Kidney (tissue), 14 donors: ENCODE results near the gene KIF2C. TPM values are rescaled to one million over a fixed set of nuclear protein-coding genes. Genes with fewer than 3 reads are reported as not detected.

Experiments used
- DNase-seq, 5 donors: peaks; one replicate each; pipeline ENCODE4 v3.0.0-alpha.2; 2013 to 2020
- FAIRE-seq: peaks from 2 replicates; lab custom pipeline; 2012; peaks lifted over from hg19 to GRCh38; lab: Jason Lieb, UNC
- H3K27ac ChIP-seq, 2 donors: one replicate each; pipeline ENCODE4 v1.7.0; 2013; ENCODE audit warnings: low read depth in 2 of 2, low read length in 2 of 2, inconsistent platforms in 1 of 2
- H3K27me3 ChIP-seq: one replicate; pipeline ENCODE4 v1.7.1; 2013; ENCODE audit warnings: low read length, inconsistent platforms; ENCODE audit not compliant: control insufficient read depth, insufficient read depth
- H3K36me3 ChIP-seq, 3 donors: one replicate each; pipeline versions ENCODE4 v1.7.0 to v1.7.1; 2013; ENCODE audit warnings: low read length in 3 of 3, control low read depth in 1 of 3, inconsistent platforms in 1 of 3; ENCODE audit not compliant: insufficient read depth in 3 of 3, control insufficient read depth in 2 of 3
- H3K4me1 ChIP-seq, 3 donors: one replicate each; pipeline versions ENCODE4 v1.7.0 to v1.7.1; 2013; ENCODE audit warnings: low read length in 3 of 3, inconsistent platforms in 1 of 3, low read depth in 1 of 3; ENCODE audit not compliant: control insufficient read depth in 2 of 3, insufficient read depth in 2 of 3
- H3K4me3 ChIP-seq, 3 donors: one replicate each; pipeline versions ENCODE4 v1.7.0 to v1.8.1; 2013; ENCODE audit warnings: low read length in 3 of 3, control low read depth in 1 of 3, inconsistent platforms in 1 of 3
- H3K9ac ChIP-seq, 3 donors: one replicate each; pipeline versions ENCODE4 v1.7.0 to v1.7.1; 2013; ENCODE audit warnings: low read length in 3 of 3, control low read depth in 1 of 3, inconsistent platforms in 1 of 3
- H3K9me3 ChIP-seq, 3 donors: one replicate each; pipeline versions ENCODE4 v1.7.0 to v1.7.1; 2013; ENCODE audit warnings: low read length in 3 of 3, control low read depth in 1 of 3, inconsistent platforms in 1 of 3; ENCODE audit not compliant: control insufficient read depth in 2 of 3, insufficient read depth in 1 of 3
- intact Hi-C: fragments of 100-400 bp; cut with DNase I; formaldehyde crosslinking; loops from one replicate; pipeline ENCODE4 v1.11.1; 2022
- polyA plus RNA-seq: library from polyadenylated mRNA; stranded (reverse); fragments of 350-450 nt; fragmentation: Illumina TruSeq; extraction: RNeasy Lipid Tissue Mini Kit (QIAGEN cat#74804); gene quantifications from one replicate; pipeline ENCODE4 v1.2.3, GENCODE V29; 2014; ENCODE audit warnings: low read depth, low replicate concordance; ENCODE audit not compliant: insufficient read depth
- total RNA-seq: library from RNA; stranded (reverse); fragmentation: NEBNext Ultra II Directional; extraction: Animal tissue kit (Norgen Biotek cat#: 25700); gene quantifications from one replicate; pipeline ENCODE4 v1.2.1, GENCODE V29; 2021
- TF ChIP-seq, protein P1 (sequence below): IDR thresholded peaks from 3 replicates; pipeline ENCODE4 v1.5.1; 2012; ENCODE audit warnings: mild to moderate bottlenecking, moderate library complexity, borderline replicate concordance; ENCODE audit not compliant: insufficient read depth; ENCODE audit errors: extremely low read depth
- donor health status: control.
- donor health status: control.
- donor health status: control.
- donor health status: control.
- donor health status: control.
- donor health status: DM: yes; HTN: yes; CAD: no.
- donor health status: Normal renal cell carcinoma (clear cell type).

Gene KIF2C
- total and polyA plus RNA-seq, 2 donors from 2014 or later, result 0.47 to 1.4 TPM

DNA sequence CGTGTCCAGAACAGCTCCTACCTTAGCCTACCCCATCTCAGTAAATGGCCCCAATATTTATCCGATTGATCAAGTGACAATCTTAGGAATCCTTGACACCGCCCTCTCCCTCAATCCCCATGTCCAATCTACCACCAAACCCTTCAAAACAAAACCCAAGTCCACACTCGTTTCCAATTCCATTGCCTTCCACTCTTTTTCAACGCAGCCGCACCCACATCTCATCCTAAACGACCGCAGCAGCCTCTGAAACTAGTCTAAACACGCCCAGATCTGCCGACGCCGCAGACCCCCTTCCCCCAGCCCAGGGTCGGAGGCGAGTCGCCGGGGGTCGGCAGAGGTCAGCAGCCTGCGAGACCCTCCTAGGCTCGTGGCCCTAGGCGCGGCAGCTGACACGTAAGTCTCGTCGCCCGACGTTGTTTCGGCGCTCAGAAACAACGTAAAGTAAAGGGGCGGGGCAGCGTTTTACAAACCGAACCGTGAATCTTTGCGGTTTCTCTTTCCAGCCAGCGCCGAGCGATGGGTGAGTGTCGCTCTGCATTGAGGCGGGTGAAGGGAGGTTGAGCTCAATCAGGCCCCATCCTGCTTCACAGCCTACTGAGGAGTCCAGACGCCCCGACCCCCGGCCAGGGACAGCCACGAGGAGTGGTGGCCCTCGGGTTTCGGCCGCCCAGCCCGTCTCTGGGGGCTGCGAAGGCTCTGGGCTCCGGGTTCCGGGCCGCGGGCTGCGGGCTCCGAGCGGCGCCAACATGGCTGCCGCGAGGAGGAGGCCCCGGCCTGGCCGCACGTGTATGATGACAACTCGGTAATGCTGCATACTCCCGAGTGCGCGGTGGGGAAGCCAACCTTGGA is 35.7 kb downstream of the KIF2C start, which contains the start of gene RPS8:
TSS of gene RPS8 (plus strand) at position 463 of the 852 bp plus-strand sequence. CDS start at position 520, 57 bp downstream.
- TF ChIP-seq, protein P1, sequence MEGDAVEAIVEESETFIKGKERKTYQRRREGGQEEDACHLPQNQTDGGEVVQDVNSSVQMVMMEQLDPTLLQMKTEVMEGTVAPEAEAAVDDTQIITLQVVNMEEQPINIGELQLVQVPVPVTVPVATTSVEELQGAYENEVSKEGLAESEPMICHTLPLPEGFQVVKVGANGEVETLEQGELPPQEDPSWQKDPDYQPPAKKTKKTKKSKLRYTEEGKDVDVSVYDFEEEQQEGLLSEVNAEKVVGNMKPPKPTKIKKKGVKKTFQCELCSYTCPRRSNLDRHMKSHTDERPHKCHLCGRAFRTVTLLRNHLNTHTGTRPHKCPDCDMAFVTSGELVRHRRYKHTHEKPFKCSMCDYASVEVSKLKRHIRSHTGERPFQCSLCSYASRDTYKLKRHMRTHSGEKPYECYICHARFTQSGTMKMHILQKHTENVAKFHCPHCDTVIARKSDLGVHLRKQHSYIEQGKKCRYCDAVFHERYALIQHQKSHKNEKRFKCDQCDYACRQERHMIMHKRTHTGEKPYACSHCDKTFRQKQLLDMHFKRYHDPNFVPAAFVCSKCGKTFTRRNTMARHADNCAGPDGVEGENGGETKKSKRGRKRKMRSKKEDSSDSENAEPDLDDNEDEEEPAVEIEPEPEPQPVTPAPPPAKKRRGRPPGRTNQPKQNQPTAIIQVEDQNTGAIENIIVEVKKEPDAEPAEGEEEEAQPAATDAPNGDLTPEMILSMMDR, result no peak
- H3K27me3 ChIP-seq, result no peaks in the 10 kb centered on the region
- H3K4me3 ChIP-seq, result peak within 1 kb of the TSS; percentile 84 to 98 (median 97)
- DNase-seq (peak; percentile 94 to 98 (median 96)), FAIRE-seq (no peak)
- peak within 1 kb of the TSS; percentile 96 to 97 for H3K27ac ChIP-seq
- peak within 1 kb of the TSS; percentile 92 to 98 (median 94) for H3K9ac ChIP-seq
- no peaks in the 10 kb centered on the region for H3K9me3 ChIP-seq
- intact Hi-C loops, result no loop called here
- peaks cover 0 to 6% (median 6%) of the 10 kb centered on the region in 3 donors for H3K4me1 ChIP-seq
- peaks cover 4 to 16% (median 5%) of the 10 kb centered on the region in 3 donors for H3K36me3 ChIP-seq

DNA sequence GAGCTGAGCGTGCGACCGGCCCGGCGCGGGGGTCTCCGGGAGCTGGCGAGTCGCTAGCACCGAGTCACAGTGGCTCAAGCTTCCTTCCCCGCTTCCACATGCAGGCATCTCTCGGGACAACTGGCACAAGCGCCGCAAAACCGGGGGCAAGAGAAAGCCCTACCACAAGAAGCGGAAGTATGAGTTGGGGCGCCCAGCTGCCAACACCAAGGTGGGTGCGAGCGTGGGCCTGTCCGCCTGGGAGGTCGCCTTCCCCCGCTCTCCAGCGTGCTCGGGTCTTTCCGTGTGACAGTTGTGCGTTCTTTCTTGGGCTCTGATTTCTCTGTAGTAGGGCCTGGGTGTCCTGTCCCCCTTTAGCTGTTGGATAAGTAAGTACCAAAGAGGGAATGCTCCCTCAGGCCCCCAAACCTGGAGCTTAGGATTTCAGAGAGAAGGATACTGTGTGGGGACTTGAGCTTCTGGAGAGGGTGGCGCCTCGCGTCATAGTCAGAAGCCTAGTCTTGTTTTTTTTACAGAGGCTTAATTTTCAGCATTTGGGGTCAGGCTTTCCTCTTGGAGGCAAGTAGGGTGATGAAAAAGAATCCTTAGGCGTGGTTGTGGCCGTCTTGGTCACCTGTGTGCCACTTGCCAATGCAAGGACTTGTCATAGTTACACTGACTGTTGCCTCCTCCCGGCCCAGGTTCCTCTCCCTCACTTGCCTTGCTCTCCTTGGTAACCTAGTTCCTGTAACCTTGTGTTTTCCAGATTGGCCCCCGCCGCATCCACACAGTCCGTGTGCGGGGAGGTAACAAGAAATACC is 36.5 kb downstream of the KIF2C start:
- Histone ChIP-seq H3K4me3 (peak overlapping the region; percentile 84 to 98 (median 97)), H3K36me3 (peaks cover 4 to 17% (median 6%) of the 10 kb centered on the region in 3 donors), H3K4me1 (peaks cover 0 to 6% (median 6%) of the 10 kb centered on the region in 3 donors), H3K27me3 (no peaks in the 10 kb centered on the region), H3K9me3 (no peaks in the 10 kb centered on the region), H3K27ac (peak overlapping the region; percentile 96 to 97), H3K9ac (peak overlapping the region; percentile 57 to 98 (median 94))
- TF ChIP-seq, protein P1, result no peak
- intact Hi-C loops, result no loop called here
- FAIRE-seq, result no peak
- peak in 2 of 5 donors; percentile 27 to 85 for DNase-seq

DNA sequence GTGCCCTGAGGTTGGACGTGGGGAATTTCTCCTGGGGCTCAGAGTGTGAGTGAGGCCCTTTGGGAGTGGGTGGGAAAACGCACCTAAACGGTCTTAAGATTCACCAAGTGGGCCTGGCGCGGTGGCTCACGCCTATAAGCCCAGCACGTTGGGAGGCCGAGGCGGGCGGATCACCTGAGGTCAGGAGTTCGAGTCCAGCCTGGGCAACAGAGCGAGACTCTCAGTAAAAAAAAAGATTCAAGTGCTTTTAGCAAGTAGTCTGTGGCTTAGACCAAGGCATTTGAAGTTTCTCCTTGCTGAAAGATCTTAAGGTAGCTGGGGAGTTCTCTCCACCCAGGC is 37.1 kb downstream of the KIF2C start:
- Histone ChIP-seq H3K9me3 (no peaks in the 10 kb centered on the region), H3K27ac (no peak overlapping the region), H3K36me3 (peaks cover 4 to 20% (median 7%) of the 10 kb centered on the region in 3 donors), H3K27me3 (no peaks in the 10 kb centered on the region), H3K4me3 (peak overlapping the region; percentile 84 to 98 (median 97)), H3K9ac (peak overlapping the region in 2 of 3 donors; percentile 94 to 98), H3K4me1 (peaks cover 0 to 6% (median 6%) of the 10 kb centered on the region in 3 donors)
- DNase-seq (no peak), FAIRE-seq (no peak)
- TF ChIP-seq, protein P1, result no peak
- intact Hi-C loops, result no loop called here
